Tibial artery (tissue), 4 donors: ENCODE results near the gene TMEM26.

Experiments
- DNase-seq, 2 donors: peaks; one replicate each; pipeline ENCODE4 v3.0.0-alpha.2; 2019
- H3K27ac ChIP-seq, 2 donors: fragments of 200-600 bp; sonication (generic) in 1 of 2; 1 replicate in 1 of 2; 2 replicates in 1 of 2; pipeline ENCODE4 v1.5.1; 2018 to 2019; ENCODE audit warnings: mild to moderate bottlenecking in 1 of 2
- H3K27me3 ChIP-seq, 2 donors: fragments of 200-600 bp; sonication (generic) in 1 of 2; one replicate each; pipeline versions ENCODE4 v1.5.1 to v1.6.0; 2016 to 2019
- H3K36me3 ChIP-seq, 3 donors: fragments of 200-600 bp; sonication (generic) in 2 of 3; one replicate each; pipeline ENCODE4 v1.5.1; 2016 to 2019; ENCODE audit warnings: mild to moderate bottlenecking in 2 of 3
- H3K4me1 ChIP-seq, 4 donors: fragments of 200-600 bp; sonication (generic) in 2 of 4; 1 replicate in 3 of 4; 2 replicates in 1 of 4; pipeline ENCODE4 v1.5.1; 2016 to 2019
- H3K4me3 ChIP-seq, 2 donors: fragments of 200-600 bp; sonication (generic) in 1 of 2; 1 replicate in 1 of 2; 2 replicates in 1 of 2; pipeline ENCODE4 v1.5.1; 2018 to 2019; ENCODE audit warnings: mild to moderate bottlenecking in 2 of 2
- H3K9me3 ChIP-seq, 3 donors: fragments of 200-600 bp; sonication (generic) in 1 of 3; one replicate each; pipeline ENCODE4 v1.5.1; 2016 to 2019
- CTCF ChIP-seq, 2 experiments: fragments of 200-600 bp in 1 of 2; fragments of 450-650 bp in 1 of 2; IDR thresholded peaks; one replicate each; pipeline ENCODE4 v1.5.1; 2017 to 2019; ENCODE audit warnings: antibody characterized with exemption in 2 of 2, mild to moderate bottlenecking in 1 of 2, moderate library complexity in 1 of 2
- intact Hi-C: fragments of 100-400 bp; cut with DNase I; formaldehyde crosslinking; loops from one replicate; pipeline ENCODE4 v1.15.0; 2023; ENCODE audit warnings: low total_unique reads

The TMEM26 gene

DNA sequence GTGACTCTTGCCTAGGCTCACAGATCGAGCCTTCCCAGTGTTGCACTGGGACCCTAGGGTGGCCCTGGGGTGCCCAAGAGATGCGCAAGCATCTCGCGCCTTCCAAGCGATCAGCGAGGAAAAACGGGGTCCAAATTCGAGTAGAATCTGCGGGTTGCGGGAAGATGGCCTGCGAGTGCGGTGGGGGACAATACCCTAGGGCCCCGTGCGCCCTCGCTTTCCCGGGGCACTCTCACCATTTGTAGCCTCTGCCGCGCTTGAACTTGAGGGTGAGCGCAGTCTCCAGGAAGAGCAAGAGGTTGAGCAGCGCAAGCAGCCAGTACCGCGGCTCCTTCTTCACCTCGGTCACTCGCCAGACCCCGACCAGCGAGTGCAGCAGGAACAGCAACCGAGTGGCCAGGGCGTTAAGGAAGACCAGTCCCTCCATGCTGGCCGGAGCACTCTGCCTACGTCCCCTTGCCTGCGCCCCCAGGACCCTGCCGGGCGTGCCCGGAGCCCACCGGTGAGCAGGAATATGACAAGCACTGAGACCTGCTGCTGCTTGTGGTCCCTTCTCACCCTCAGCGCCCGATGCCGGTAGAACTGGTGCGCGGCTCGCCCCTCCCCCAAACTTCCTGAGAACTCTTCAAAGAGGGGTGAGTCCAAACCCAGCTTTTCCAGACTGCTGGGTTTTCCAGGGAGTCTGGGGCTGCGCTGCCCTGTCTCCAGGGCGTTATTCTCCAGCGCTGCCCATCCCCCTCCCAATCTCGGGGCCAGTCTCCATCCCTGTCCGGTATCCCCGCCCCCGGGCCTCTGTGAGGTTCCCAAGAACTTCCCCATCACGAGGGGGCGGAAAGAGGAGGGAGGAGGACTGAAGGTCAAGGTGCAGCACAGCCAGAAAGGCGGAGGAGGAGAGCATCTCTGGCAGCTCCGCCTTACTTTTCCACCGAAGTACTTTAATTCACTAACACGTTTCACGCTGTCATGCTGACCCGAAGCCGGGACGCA is at the start of gene TMEM26:
Gene TMEM26, minus strand, starts transcription at position 727 of the 987 bp plus-strand sequence. Its CDS starts 300 bp downstream, at position 427.
- Histone ChIP-seq H3K4me1 (peaks cover 0 to 17% (median 15%) of the 10 kb centered on the region in 4 donors), H3K27me3 (peaks cover 0 to 9% of the 10 kb centered on the region in 2 donors), H3K27ac (no peak within 1 kb of the TSS), H3K9me3 (no peaks in the 10 kb centered on the region), H3K36me3 (no peaks in the 10 kb centered on the region), H3K4me3 (peak within 1 kb of the TSS; percentile 45 to 47)
- no peak for TF ChIP-seq CTCF (IDR thresholded peaks at IDR 0.05)
- intact Hi-C loops = no loop called here
- peak in 1 of 2 donors; percentile 28 for DNase-seq

DNA sequence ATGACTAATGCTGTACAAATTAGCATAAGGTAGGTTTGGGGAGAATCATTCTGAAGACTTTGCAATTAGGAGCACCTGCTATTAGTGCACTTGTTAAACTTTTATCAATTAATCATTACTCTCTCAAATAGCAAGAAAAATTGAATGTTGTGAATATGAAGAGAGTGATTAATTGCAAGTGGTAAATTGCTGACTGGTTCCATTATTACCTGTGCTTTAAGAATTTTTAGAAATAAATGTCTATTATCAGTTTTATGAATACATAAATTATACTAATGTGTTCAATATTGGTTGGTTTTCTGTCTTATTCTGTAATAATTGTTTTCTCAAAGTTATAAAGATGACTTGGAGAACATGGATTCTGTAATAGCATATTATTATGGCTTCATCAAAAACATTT is 47.3 kb upstream of the TMEM26 start:
- Histone ChIP-seq H3K36me3 (no peaks in the 10 kb centered on the region), H3K27ac (no peak overlapping the region), H3K9me3 (no peaks in the 10 kb centered on the region), H3K27me3 (no peaks in the 10 kb centered on the region), H3K4me3 (no peak overlapping the region), H3K4me1 (no peaks in the 10 kb centered on the region)
- intact Hi-C loops = no loop called here
- TF ChIP-seq CTCF (IDR thresholded peaks at IDR 0.05) = no peak
- no peak for DNase-seq

GRCh38 chr10:61492364-61492995 is 39.3 kb upstream of the TMEM26 start:
- intact Hi-C loops = no loop called here
- Histone ChIP-seq H3K9me3 (no peaks in the 10 kb centered on the region), H3K4me1 (no peaks in the 10 kb centered on the region), H3K27me3 (no peaks in the 10 kb centered on the region), H3K4me3 (no peak overlapping the region), H3K27ac (no peak overlapping the region), H3K36me3 (no peaks in the 10 kb centered on the region)
- no peak for DNase-seq
- TF ChIP-seq CTCF (IDR thresholded peaks at IDR 0.05) = no peak

GRCh38 chr10:61487506-61487905 is 34.3 kb upstream of the TMEM26 start:
- no peak overlapping the region for H3K4me3 ChIP-seq
- peaks cover 0 to 7% (median 0%) of the 10 kb centered on the region in 4 donors for H3K4me1 ChIP-seq
- no peak overlapping the region for H3K27ac ChIP-seq
- H3K9me3 ChIP-seq = no peaks in the 10 kb centered on the region
- DNase-seq = no peak
- no peaks in the 10 kb centered on the region for H3K36me3 ChIP-seq
- H3K27me3 ChIP-seq = no peaks in the 10 kb centered on the region
- intact Hi-C loops = no loop called here
- TF ChIP-seq CTCF (IDR thresholded peaks at IDR 0.05) = no peak

- Histone ChIP-seq H3K4me1 (peaks cover 0 to 7% (median 0%) of the 10 kb centered on the region in 4 donors), H3K9me3 (no peaks in the 10 kb centered on the region), H3K4me3 (no peak overlapping the region), H3K27me3 (no peaks in the 10 kb centered on the region), H3K27ac (no peak overlapping the region), H3K36me3 (no peaks in the 10 kb centered on the region)
- no peak for TF ChIP-seq CTCF (IDR thresholded peaks at IDR 0.05)
- DNase-seq = no peak
- intact Hi-C loops = no loop called here
Observed at GRCh38 chr10:61486738-61487396, 33.7 kb upstream of the TMEM26 start.
